NCI-H146 treated with DMSO at 0.1 percent for 48 hours (cell line): Measurements from ENCODE around the gene PPP1R15A.
"Not testable (repeated sequence)": the region's sequence is repeated elsewhere in the genome, so short reads cannot be mapped to it uniquely, and the experiment has no call there.

Experiments used
- DNase-seq: peaks from one replicate; lab custom pipeline; 2025; ENCODE audit not compliant: unreplicated experiment; lab: John Stamatoyannopoulos, UW

PPP1R15A gene

DNA sequence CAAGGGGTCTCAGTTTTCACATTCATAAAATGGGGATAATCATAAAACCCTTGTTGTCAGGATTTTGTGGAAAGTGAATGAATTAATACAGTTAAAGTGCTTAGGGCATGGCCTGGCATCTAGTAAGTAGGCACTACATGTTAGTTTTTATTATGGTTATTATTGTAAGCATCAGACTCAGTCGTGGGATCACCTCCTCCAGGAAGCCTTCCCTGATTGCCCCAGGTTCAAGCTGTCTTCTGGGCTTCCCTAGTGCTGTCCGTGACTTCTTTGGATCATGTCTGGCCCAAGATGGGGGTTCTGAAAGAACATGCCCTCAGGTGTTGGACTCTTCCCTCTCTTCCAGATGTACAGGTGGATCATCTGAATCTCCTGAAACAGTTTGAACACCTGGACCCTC lies 38.6 kb downstream of the PPP1R15A start:
- no peak for DNase-seq

DNA sequence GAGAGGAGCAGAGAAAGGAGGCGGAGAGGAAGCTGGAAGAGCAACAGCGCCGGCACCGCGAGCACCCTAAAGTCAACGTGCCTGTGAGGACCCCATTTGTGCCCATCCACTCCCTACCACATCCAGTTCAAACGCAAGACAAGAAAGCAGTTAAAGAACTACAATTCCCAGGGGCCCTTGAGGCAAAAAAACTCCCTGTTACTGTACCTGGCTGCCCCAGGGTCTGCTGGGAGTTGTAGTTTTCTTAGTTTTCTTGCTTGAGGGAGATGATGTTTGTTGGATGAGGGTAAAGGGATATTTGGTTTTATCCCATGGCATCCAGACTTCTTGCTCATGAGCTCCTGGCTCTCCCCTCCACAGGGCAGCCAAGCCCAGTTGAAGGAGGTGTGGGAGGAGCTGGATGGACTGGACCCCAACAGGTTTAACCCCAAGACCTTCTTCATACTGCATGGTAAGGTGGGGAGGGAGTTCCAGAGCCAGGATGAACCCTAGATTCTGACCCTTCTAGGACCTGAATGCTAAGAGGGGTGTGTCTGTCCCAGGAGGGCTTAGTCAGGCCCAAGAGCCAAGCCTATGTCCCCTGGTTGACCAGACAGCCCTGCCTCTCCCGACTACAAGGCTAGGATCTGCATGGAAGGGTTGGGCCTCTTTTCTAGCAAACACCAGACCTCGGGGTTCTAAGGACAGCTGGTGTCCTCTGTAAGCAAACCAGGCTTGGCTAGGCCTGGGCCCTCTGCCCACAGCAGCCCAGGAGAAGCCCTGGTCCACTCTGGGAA lies 41.1 kb downstream of the PPP1R15A start:
- no peak for DNase-seq

DNA sequence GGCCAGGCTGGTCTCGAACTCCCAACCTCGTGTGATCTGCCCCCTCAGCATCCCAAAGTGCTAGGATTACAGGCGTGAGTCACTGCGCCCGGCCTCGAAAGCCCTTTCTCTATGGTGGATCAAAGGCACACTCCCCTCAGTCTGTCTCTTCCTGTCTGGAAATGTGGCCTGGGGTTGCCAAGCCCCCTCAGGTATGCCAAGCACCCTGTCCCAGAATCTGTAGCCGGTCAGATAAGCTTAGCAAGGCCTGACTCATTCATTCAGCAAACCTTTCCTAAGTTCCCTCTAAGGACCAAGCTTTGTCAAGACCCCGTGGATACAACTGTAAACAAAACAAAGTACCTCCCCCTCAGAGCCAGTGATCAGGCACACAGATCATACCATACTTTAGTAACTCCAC lies 42.0 kb downstream of the PPP1R15A start:
- no peak for DNase-seq

GRCh38 chr19:48915757-48916156 lies 43.5 kb downstream of the PPP1R15A start:
- DNase-seq: no peak

DNA sequence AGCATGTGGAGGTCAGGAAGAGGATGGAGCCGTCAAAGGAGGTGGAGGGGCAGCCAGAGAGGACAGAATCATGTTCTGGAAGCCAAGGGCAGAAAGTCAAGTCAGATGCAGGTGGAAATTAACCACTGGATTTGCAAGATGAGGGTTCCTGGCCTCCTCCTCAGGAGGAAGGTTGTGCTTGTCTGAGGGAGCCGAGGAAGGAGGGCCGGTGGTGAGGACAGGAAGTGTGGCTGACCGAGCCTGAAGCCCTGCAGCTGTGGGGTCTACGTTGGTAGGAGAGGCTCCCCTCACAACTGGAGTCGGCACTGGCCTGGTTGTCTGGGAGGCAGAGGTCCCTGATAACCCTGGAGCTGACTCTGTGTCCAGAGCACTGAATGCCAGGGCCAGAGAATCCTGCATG lies 45.9 kb downstream of the PPP1R15A start:
- no peak for DNase-seq

- no peak for DNase-seq
Observed at GRCh38 chr19:48918801-48919247, 46.6 kb downstream of the PPP1R15A start.

DNA sequence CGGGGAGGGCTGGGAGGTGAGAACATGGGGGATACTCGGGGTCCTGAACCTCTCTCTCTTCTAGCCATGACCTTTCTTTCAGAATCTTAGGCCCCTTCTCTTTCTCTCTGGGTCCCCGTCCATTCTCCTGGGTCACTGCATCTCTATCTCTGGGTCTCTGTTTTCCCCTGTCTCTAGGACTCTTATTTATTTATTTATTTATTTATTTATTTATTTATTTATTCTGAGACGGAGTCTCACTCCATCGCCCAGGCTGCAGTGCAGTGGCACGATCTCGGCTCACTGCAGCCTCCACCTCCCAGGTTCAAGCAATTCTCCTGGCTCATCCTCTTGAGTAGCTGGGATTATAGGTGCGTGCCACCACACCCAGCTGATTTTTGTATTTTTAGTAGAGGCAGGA lies 47.0 kb downstream of the PPP1R15A start:
- not testable (repeated sequence) for DNase-seq

- DNase-seq: no peak
Observed at GRCh38 chr19:48920949-48921348, 48.7 kb downstream of the PPP1R15A start.

DNA sequence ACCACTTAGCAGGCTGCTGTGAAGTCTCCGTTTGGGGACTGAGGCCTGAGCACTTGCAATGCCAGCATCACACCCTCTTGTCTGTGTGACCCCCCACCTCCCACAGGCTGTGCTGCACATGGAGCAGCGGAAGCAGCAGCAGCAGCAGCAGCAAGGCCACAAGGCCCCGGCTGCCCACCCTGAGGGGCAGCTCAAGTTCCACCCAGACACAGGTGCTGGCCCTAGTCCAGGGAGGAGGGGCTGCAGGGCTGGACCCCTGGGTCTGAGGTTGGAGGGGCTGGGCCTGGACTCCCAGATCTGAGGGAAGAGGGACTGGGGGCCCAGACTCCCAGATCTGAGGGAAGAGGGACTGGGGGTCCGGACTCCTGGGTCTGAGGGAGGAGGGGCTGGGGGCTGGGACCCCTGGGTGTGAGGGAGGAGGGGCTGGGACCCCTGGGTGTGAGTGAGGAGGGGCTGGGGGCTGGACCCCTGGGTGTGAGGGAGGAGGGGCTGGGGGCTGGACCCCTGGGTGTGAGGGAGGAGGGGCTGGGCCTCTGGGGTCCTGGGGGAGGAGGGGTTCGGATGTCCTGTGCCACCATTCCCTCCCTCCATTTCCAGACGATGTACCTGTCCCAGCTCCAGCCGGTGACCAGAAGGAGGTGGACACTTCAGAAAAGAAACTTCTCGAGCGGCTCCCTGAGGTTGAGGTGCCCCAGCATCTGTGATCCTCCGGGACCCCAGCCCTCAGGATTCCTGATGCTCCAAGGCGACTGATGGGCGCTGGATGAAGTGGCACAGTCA lies 49.7 kb downstream of the PPP1R15A start:
- no peak for DNase-seq

- no peak for DNase-seq
Observed at GRCh38 chr19:48922548-48923490, 50.6 kb downstream of the PPP1R15A start.

DNA sequence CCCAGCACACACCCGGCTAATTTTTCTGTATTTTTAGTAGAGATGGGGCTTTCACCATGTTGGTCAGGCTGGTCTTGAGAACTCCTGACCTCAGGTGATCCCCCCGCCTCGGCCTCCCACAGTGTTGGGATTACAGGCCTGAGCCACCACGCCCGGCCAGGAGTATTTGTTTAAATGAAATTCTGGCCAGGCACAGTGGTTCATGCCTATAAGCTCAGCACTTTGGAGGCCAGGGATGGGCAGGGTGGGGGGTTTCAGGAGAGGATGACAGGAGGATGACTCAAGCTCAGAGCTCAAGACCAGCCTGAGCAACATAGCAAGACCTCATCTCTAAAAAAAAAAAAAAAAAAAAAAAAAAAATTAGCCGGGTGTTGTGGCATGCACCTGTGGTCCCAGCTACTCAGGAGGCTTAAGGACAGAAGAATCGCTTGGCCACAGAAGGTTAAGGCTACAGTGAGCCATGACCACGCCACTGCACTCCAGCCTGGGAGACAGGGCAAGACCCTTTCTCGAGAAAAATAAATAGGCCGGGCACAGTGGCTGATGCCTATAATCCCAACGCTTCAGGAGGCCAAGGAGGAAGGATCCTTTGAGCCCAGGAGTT lies 53.1 kb downstream of the PPP1R15A start:
- no peak for DNase-seq
